IPS-15b (cell line): ENCODE measurements around the gene KIF21B.

Experiments
- H3K27me3 ChIP-seq: one replicate; pipeline ENCODE4 v1.6.1; 2013; ENCODE audit warnings: low read length; ENCODE audit not compliant: control insufficient read depth, insufficient read depth
- H3K36me3 ChIP-seq: one replicate; pipeline ENCODE4 v1.6.1; 2013; ENCODE audit warnings: low read length; ENCODE audit not compliant: control insufficient read depth, insufficient read depth
- H3K4me1 ChIP-seq: one replicate; pipeline ENCODE4 v1.6.1; 2013; ENCODE audit warnings: mild to moderate bottlenecking, low read length; ENCODE audit not compliant: control insufficient read depth, insufficient read depth
- H3K4me3 ChIP-seq: one replicate; pipeline ENCODE4 v1.5.1; 2013; ENCODE audit warnings: low read depth, low read length
- H3K9ac ChIP-seq: one replicate; pipeline ENCODE4 v1.6.1; 2013; ENCODE audit warnings: low read depth, mild to moderate bottlenecking, low read length
- H3K9me3 ChIP-seq: one replicate; pipeline ENCODE4 v1.6.1; 2013; ENCODE audit warnings: mild to moderate bottlenecking, low read length; ENCODE audit not compliant: control insufficient read depth, insufficient read depth

The KIF21B gene

DNA sequence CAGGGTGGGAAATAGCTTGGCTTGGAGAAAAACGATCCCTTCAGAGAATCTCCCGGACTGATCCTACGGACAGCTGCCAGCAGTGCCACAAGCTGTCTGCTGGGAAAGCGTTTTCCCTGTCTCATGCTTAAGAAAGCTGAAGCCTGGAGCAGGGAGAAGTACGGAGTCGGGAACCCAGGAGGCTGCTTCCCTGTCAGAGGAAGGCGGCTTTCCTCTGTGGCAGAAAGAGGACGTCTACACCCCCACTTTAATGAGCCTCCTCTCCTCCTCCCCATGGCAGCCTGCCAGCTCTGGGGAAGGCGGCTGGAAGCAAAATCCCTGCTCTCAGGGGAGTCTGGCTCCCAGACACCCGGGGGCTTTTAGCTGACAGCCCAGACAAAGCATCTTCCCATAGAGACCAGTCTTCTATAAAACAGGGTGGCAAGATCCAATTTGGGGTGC is 7.3 kb downstream of the KIF21B start:
- Histone ChIP-seq H3K9ac (no peak overlapping the region), H3K9me3 (no peaks in the 10 kb centered on the region), H3K27me3 (no peaks in the 10 kb centered on the region), H3K36me3 (no peaks in the 10 kb centered on the region), H3K4me1 (peaks cover 36% of the 10 kb centered on the region), H3K4me3 (no peak overlapping the region)

- Histone ChIP-seq H3K4me3 (no peak overlapping the region), H3K9ac (peak overlapping the region; percentile 16), H3K36me3 (no peaks in the 10 kb centered on the region), H3K4me1 (peaks cover 34% of the 10 kb centered on the region), H3K27me3 (no peaks in the 10 kb centered on the region), H3K9me3 (no peaks in the 10 kb centered on the region)
Measured at GRCh38 chr1:201015551-201016091, 7.9 kb downstream of the KIF21B start.

GRCh38 chr1:201014816-201015200 is 8.7 kb downstream of the KIF21B start:
- no peaks in the 10 kb centered on the region for H3K36me3 ChIP-seq
- H3K27me3 ChIP-seq = no peaks in the 10 kb centered on the region
- H3K4me1 ChIP-seq = peaks cover 29% of the 10 kb centered on the region
- no peak overlapping the region for H3K4me3 ChIP-seq
- H3K9ac ChIP-seq = no peak overlapping the region
- H3K9me3 ChIP-seq = no peaks in the 10 kb centered on the region

DNA sequence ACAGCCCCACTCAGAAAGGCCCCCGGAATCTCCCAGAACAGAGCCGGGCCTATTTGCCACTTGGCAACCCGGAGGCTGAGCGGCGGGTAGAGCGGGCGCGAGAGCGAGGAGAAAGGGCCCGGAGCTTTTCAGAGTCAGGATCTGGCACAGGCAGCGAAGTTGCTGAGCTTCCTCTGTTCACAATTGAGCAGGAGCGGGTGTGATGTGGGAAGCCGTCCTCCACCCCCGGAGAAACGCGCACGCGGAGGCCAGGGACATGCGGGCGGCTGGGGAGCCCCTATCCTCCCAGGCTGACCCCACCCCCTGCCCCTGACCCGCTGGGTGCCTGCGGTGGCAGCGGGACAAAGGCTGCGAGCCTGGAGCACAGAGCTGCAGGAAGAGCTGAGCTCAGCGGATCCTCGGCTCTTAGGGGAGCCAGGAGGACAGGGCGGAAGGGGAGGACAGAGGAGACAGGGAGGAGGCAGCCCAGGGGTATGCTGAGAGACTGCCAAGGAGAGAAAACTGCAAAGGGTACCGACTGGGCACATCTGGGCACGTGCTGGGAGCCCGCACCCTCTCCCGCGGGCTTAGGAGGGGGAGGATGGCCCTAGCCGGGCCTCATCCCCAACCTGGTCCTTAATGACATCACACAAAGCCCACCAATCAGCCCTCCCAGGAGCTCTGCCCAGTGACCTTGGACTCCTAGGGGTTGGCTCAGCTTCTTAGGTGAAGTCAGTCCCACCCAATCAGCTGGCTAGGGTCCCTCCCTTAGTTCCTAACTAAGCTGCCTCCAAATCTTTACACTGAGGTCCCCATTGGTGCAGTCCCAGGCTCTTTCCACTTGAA is 9.3 kb downstream of the KIF21B start:
- Histone ChIP-seq H3K4me1 (peaks cover 26% of the 10 kb centered on the region), H3K27me3 (no peaks in the 10 kb centered on the region), H3K4me3 (peak overlapping the region; percentile 49), H3K9ac (peak overlapping the region; percentile 50), H3K36me3 (no peaks in the 10 kb centered on the region), H3K9me3 (no peaks in the 10 kb centered on the region)

DNA sequence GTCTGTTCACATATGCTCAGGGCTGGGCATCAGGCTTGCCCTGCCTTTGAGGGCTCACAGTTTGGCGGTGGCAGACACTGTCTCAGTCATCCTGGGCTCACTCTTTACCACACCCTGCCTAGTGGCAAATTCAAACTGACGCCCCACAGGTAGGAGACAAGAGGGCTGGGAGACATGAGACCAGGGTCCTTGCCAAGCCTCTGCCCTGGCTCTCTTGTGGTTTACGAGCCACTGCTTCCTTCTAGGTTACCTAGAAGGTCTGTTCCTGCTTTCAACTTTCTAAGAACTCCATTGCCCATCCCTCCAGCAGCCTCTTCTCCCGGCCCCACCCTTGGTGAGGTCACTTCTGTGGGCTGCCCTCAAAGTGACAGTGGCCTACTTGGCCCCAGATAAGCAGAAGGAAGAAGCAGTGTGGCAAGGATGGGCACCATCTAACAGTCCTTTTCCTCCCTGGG is 10.5 kb downstream of the KIF21B start:
- no peaks in the 10 kb centered on the region for H3K36me3 ChIP-seq
- H3K9me3 ChIP-seq = no peaks in the 10 kb centered on the region
- H3K9ac ChIP-seq = no peak overlapping the region
- H3K4me1 ChIP-seq = peaks cover 26% of the 10 kb centered on the region
- H3K27me3 ChIP-seq = no peaks in the 10 kb centered on the region
- no peak overlapping the region for H3K4me3 ChIP-seq

GRCh38 chr1:201011616-201012015 is 11.9 kb downstream of the KIF21B start:
- Histone ChIP-seq H3K4me3 (no peak overlapping the region), H3K36me3 (no peaks in the 10 kb centered on the region), H3K9ac (no peak overlapping the region), H3K27me3 (no peaks in the 10 kb centered on the region), H3K4me1 (peaks cover 17% of the 10 kb centered on the region), H3K9me3 (no peaks in the 10 kb centered on the region)

GRCh38 chr1:201009962-201010645 is 13.4 kb downstream of the KIF21B start:
- Histone ChIP-seq H3K36me3 (peaks cover 5% of the 10 kb centered on the region), H3K27me3 (no peaks in the 10 kb centered on the region), H3K9me3 (no peaks in the 10 kb centered on the region), H3K9ac (peak overlapping the region; percentile 18), H3K4me1 (peaks cover 17% of the 10 kb centered on the region), H3K4me3 (no peak overlapping the region)

DNA sequence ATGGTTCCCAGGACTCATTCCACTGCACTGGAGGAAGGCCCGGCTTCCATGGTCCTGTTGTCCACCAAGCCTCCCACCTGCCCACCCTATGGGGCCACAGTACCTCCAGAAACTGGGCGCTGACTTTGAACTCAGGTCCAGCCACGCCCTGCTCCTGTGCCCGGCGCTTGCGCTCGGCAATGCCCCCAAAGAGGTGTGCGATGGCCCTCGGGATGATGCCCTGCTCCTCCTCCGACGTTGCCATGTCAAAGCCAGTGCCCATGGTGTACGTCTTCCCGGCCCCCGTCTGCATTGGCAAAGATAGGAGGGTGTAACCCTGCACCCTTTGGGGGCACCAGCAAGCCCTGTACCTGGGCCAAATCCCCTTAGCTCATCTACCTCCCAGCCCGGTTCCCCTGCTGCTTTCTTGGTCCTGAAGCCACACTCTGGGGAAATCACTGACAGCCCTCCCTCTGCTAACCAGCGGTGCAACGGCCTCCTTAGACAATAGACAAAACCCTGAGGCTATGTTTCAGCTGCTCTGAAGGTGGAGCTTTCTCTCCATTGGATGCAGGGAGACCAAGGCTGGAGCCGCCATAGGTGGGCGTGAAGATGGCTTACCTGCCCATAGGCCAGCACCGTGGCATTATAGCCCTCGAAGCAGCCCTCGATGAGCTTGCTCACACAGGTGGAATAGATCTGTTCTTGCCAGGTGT is 14.7 kb downstream of the KIF21B start:
- no peak overlapping the region for H3K4me3 ChIP-seq
- H3K9ac ChIP-seq = no peak overlapping the region
- no peaks in the 10 kb centered on the region for H3K9me3 ChIP-seq
- peaks cover 16% of the 10 kb centered on the region for H3K36me3 ChIP-seq
- H3K27me3 ChIP-seq = no peaks in the 10 kb centered on the region
- H3K4me1 ChIP-seq = peaks cover 7% of the 10 kb centered on the region

- no peak overlapping the region for H3K4me3 ChIP-seq
Measured at GRCh38 chr1:201007481-201007880, 16.0 kb downstream of the KIF21B start.

DNA sequence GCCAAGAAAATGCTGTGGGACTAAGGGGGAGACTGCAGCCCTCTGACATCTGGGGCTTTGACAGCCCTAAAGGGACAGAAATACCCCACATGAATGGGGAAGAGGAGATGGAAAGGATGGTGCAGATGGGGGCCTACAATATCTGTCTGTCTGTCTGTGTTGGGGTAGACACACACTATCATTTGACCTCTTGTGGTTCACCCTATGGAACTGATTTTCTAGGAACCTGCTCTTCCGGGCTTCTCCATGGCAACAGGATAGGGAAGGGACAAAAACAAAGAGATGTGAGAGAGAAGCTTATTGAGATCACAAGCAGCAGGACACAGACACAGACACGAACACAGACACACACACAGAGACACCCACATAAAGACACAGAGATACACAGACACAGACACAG is 17.1 kb downstream of the KIF21B start:
- no peaks in the 10 kb centered on the region for H3K9me3 ChIP-seq
- no peak overlapping the region for H3K4me3 ChIP-seq
- H3K4me1 ChIP-seq = peaks cover 6% of the 10 kb centered on the region
- H3K36me3 ChIP-seq = peaks cover 22% of the 10 kb centered on the region
- no peaks in the 10 kb centered on the region for H3K27me3 ChIP-seq
- no peak overlapping the region for H3K9ac ChIP-seq

More at GRCh38 chr1:201007481-201007880, 16.0 kb downstream of the KIF21B start:
- Histone ChIP-seq H3K36me3 (peaks cover 22% of the 10 kb centered on the region), H3K9me3 (no peaks in the 10 kb centered on the region), H3K4me1 (peaks cover 6% of the 10 kb centered on the region), H3K9ac (no peak overlapping the region), H3K27me3 (no peaks in the 10 kb centered on the region)

DNA sequence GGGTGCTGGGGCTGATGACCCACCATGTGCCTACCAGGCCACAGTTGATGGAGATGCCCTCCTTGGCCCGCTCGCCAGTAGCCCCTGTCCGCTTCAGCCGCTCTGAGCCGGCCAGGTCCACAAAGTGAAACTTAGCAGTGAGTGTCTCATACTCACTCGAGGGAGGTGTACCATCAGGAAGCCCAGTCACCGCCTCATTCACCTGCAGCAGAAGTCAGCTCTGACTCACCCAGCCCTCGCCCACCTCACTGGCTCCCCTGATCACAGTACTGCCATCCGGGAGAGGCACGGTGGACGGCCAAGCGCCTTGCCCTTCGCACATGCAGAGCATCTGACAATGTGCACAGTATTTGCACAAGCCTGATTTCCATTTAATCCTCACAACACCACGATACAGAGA is 18.8 kb downstream of the KIF21B start:
- no peaks in the 10 kb centered on the region for H3K9me3 ChIP-seq
- H3K27me3 ChIP-seq = no peaks in the 10 kb centered on the region
- no peak overlapping the region for H3K9ac ChIP-seq
- H3K4me3 ChIP-seq = no peak overlapping the region
- peaks cover 26% of the 10 kb centered on the region for H3K36me3 ChIP-seq
- no peaks in the 10 kb centered on the region for H3K4me1 ChIP-seq
